Activated B cell treated with CpG ODN at 0.5 μM for 24 hours (primary cell): ENCODE measurements around the gene TPGS1. TPM values are rescaled to one million over a fixed set of nuclear protein-coding genes. Genes with fewer than 3 reads are reported as not detected.

ENCODE experiments used
- ATAC-seq: fragments of 200-7000 bp; cut with Tn5 transposase; one replicate; pipeline ENCODE4 v1.10.0; 2021; ENCODE audit warnings: low read depth, mild to moderate bottlenecking, moderate library complexity
- CTCF ChIA-PET: fragments of 350-600 bp; sonication (Branson Sonifier 250); formaldehyde crosslinking; loops from one replicate; lab custom pipeline; 2021; ENCODE audit warnings: antibody characterized with exemption; lab: Charles Lee
- POLR2A ChIA-PET: fragments of 350-600 bp; sonication (Branson Sonifier 250); formaldehyde crosslinking; loops from one replicate; lab custom pipeline; 2021; ENCODE audit warnings: antibody characterized with exemption; lab: Charles Lee
- DNase-seq: peaks from one replicate; pipeline ENCODE4 v3.0.0; 2022
- H3K27ac Mint-ChIP-seq: one replicate; pipeline ENCODE4 v1.8.0; 2020; ENCODE audit warnings: mixed read lengths
- H3K27me3 Mint-ChIP-seq: one replicate; pipeline ENCODE4 v1.8.0; 2021; ENCODE audit warnings: mixed read lengths
- H3K36me3 Mint-ChIP-seq: one replicate; pipeline ENCODE4 v1.8.0; 2021; ENCODE audit warnings: low read depth, mixed read lengths
- H3K4me1 Mint-ChIP-seq: one replicate; pipeline ENCODE4 v1.8.0; 2021; ENCODE audit warnings: mixed read lengths
- H3K4me3 Mint-ChIP-seq: one replicate; pipeline ENCODE4 v1.8.0; 2020; ENCODE audit warnings: mild to moderate bottlenecking, mixed read lengths
- H3K9me3 Mint-ChIP-seq: one replicate; pipeline ENCODE4 v1.8.0; 2020; ENCODE audit warnings: mixed read lengths
- intact Hi-C: fragments of 100-400 bp; cut with micrococcal nuclease; formaldehyde crosslinking; loops from one replicate; pipeline ENCODE4 v1.15.1; 2024
- total RNA-seq: library from RNA; stranded (reverse); gene quantifications from 2 replicates; pipeline ENCODE4 v1.2.3, GENCODE V29; 2022
- TF ChIP-seq, protein P1 (sequence below): fragments of 200-600 bp; IDR thresholded peaks from one replicate; pipeline ENCODE4 v1.8.0; 2022; ENCODE audit warnings: antibody characterized with exemption, mild to moderate bottlenecking

The TPGS1 gene
- total RNA-seq, 1 donor from 2014 or later: 23.8 TPM

DNA sequence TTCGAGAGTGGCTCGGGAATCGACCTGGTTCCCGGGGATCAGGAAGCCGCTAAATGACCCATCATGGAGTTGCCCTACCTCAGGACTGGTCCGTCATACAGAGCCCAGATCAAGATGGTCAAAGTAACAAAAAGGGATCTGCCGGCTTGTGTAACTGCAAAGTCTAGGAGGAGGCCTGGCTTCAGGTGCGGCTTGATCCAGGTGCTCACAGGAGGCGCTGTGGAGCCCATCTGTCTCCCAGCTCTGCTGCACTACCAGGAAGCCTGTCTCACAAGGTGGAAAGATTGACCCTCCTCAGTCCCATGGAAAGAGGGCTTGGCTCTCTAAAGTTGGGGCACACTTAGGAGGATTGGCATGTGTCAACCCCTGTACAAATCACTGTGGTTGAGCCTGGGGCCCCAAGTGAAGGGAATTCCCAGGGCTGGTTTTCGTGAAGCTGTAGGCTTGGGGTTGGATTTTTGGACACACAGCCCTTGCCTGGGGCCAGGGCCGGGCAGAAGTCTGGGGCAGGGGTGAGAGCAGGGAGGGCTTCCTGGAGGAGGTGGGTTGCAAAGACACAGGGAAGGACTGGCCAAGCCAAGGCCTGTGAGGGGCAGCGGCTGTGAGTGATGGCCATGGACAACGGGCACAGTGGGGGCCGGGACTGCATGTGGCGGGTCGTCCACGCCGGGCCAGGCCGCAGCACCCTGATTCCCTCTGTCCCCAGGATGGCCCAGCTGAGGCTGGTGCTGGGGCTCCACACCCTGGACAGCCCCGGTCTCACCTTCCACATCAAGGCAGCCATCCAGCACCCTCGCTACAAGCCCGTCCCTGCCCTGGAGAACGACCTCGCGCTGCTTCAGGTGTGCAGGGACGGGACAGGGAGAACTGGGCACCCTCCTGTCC is 40.8 kb downstream of the TPGS1 start:
- CTCF ChIA-PET: no interaction called here
- Mint-ChIP-seq H3K4me3 (no peak overlapping the region), H3K36me3 (peaks cover 2% of the 10 kb centered on the region), H3K27me3 (peaks cover 2% of the 10 kb centered on the region), H3K27ac (no peak overlapping the region), H3K4me1 (peaks cover 4% of the 10 kb centered on the region), H3K9me3 (no peaks in the 10 kb centered on the region)
- DNase-seq (no peak), ATAC-seq (no peak)
- intact Hi-C loops: no loop called here
- POLR2A ChIA-PET: no interaction called here
- TF ChIP-seq, protein P1, sequence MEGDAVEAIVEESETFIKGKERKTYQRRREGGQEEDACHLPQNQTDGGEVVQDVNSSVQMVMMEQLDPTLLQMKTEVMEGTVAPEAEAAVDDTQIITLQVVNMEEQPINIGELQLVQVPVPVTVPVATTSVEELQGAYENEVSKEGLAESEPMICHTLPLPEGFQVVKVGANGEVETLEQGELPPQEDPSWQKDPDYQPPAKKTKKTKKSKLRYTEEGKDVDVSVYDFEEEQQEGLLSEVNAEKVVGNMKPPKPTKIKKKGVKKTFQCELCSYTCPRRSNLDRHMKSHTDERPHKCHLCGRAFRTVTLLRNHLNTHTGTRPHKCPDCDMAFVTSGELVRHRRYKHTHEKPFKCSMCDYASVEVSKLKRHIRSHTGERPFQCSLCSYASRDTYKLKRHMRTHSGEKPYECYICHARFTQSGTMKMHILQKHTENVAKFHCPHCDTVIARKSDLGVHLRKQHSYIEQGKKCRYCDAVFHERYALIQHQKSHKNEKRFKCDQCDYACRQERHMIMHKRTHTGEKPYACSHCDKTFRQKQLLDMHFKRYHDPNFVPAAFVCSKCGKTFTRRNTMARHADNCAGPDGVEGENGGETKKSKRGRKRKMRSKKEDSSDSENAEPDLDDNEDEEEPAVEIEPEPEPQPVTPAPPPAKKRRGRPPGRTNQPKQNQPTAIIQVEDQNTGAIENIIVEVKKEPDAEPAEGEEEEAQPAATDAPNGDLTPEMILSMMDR: no peak

- ChIA-PET CTCF (no interaction called here), POLR2A (interaction anchor here (0.6 kb wide), 1 partner anchor 88 kb away, joined by 4 read pairs; no protein-coding TSS in a partner anchor)
- Mint-ChIP-seq H3K36me3 (no peaks in the 10 kb centered on the region), H3K9me3 (no peaks in the 10 kb centered on the region), H3K27ac (no peak overlapping the region), H3K4me3 (no peak overlapping the region), H3K4me1 (no peaks in the 10 kb centered on the region), H3K27me3 (peaks cover 2% of the 10 kb centered on the region)
- ATAC-seq (no peak), DNase-seq (no peak)
- intact Hi-C loops: no loop called here
- TF ChIP-seq, protein P1: no peak
These were observed 41.9 kb downstream of the TPGS1 start for GRCh38 chr19:548886-549830.

GRCh38 chr19:554817-555216 is 47.5 kb downstream of the TPGS1 start:
- CTCF ChIA-PET: no interaction called here
- Mint-ChIP-seq H3K27me3 (peaks cover 4% of the 10 kb centered on the region), H3K4me3 (no peak overlapping the region), H3K36me3 (no peaks in the 10 kb centered on the region), H3K27ac (no peak overlapping the region), H3K4me1 (no peaks in the 10 kb centered on the region), H3K9me3 (no peaks in the 10 kb centered on the region)
- DNase-seq: no peak
- TF ChIP-seq, protein P1: no peak
- ATAC-seq: no peak
- intact Hi-C loops: no loop called here
- POLR2A ChIA-PET: no interaction called here

DNA sequence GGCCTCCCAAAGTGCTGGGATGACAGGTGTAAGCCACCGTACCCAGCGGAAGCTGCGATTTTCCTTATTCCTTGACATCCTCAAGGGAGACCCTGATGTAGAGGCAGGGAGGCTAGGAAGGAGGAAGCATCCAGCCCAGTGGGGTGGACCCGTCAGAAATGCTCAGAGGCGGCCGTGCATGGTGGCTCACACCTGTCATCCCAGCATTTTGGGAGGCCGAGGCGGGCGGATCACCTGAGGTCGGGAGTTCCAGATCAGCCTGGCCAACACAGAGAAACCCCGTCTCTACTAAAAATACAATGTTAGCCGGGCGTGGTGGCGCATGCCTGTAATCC is 48.1 kb downstream of the TPGS1 start:
- peaks cover 4% of the 10 kb centered on the region for H3K27me3 Mint-ChIP-seq
- H3K9me3 Mint-ChIP-seq: no peaks in the 10 kb centered on the region
- intact Hi-C loops: no loop called here
- no peak for ATAC-seq
- H3K27ac Mint-ChIP-seq: no peak overlapping the region
- TF ChIP-seq, protein P1: no peak
- no peak for DNase-seq
- H3K4me1 Mint-ChIP-seq: no peaks in the 10 kb centered on the region
- no peak overlapping the region for H3K4me3 Mint-ChIP-seq
- CTCF ChIA-PET: no interaction called here
- no peaks in the 10 kb centered on the region for H3K36me3 Mint-ChIP-seq
- POLR2A ChIA-PET: no interaction called here
